T-cell (primary cell): ENCODE data around the gene SNAPC1. TPM values are rescaled to one million over a fixed set of nuclear protein-coding genes. Genes with fewer than 3 reads are reported as not detected.

Experiments
- ATAC-seq, 4 experiments: fragments of 200-7000 bp in 3 of 4; fragments of 150-1000 bp in 1 of 4; cut with Tn5 transposase; replicated peaks in 1 of 4; 1 replicate in 3 of 4; 2 replicates in 1 of 4; pipeline ENCODE4 v1.10.0; 2021; ENCODE audit warnings: moderate library complexity in 3 of 4, mild to moderate bottlenecking in 2 of 4, moderate number of reproducible peaks in 1 of 4
- CTCF ChIA-PET, 2 donors: fragments of 300-600 bp; sonication (Branson Sonifier 250); formaldehyde crosslinking; loops; one replicate each; lab custom pipeline; 2022; ENCODE audit warnings: antibody characterized with exemption in 2 of 2; lab: Charles Lee
- POLR2A ChIA-PET, 2 donors: fragments of 300-600 bp; sonication (Branson Sonifier 250); formaldehyde crosslinking; loops; one replicate each; lab custom pipeline; 2022; ENCODE audit warnings: antibody characterized with exemption in 2 of 2; lab: Charles Lee
- DNase-seq, 35 experiments: peaks; one replicate each; pipeline versions ENCODE4 v3.0.0 to v3.0.0-alpha.2; 2013 to 2023
- H3K27ac ChIP-seq: one replicate; pipeline ENCODE4 v1.5.1; 2013; ENCODE audit warnings: low read length
- H3K27me3 ChIP-seq, 2 experiments: replicated peaks in 1 of 2; 1 replicate in 1 of 2; 2 replicates in 1 of 2; pipeline versions ENCODE4 v1.6.1 to v1.7.0; 2013; ENCODE audit warnings: low read length in 1 of 2, mixed read lengths in 1 of 2; ENCODE audit not compliant: control insufficient read depth in 2 of 2, insufficient read depth in 2 of 2; ENCODE audit errors: extremely low read depth in 1 of 2
- H3K36me3 ChIP-seq, 2 donors: 1 replicate in 1 of 2; 2 replicates in 1 of 2; pipeline versions ENCODE4 v1.6.1 to v1.7.0; 2013; ENCODE audit warnings: low read length in 1 of 2; ENCODE audit not compliant: control insufficient read depth in 2 of 2, insufficient read depth in 1 of 2; ENCODE audit errors: extremely low read depth in 1 of 2
- H3K4me1 ChIP-seq, 2 experiments: 1 replicate in 1 of 2; 2 replicates in 1 of 2; pipeline versions ENCODE4 v1.6.1 to v1.7.0; 2013; ENCODE audit warnings: low read length in 2 of 2, mixed read lengths in 1 of 2; ENCODE audit not compliant: insufficient read depth in 2 of 2, control insufficient read depth in 1 of 2; ENCODE audit errors: extremely low read depth in 1 of 2
- H3K4me3 ChIP-seq, 2 donors: 1 replicate in 1 of 2; 2 replicates in 1 of 2; pipeline versions ENCODE4 v1.5.1 to v1.7.0; 2013; ENCODE audit warnings: mild to moderate bottlenecking in 2 of 2, low read length in 1 of 2, moderate library complexity in 1 of 2; ENCODE audit not compliant: control insufficient read depth in 1 of 2; ENCODE audit errors: extremely low read depth in 1 of 2
- H3K9me3 ChIP-seq: 2 replicates; pipeline ENCODE4 v1.7.0; 2013
- H3K27ac Mint-ChIP-seq, 2 donors: one replicate each; pipeline ENCODE4 v1.8.0; 2020 to 2021; ENCODE audit warnings: mild to moderate bottlenecking in 2 of 2, mixed read lengths in 2 of 2
- H3K27me3 Mint-ChIP-seq, 2 donors: one replicate each; pipeline ENCODE4 v1.8.0; 2021 to 2022; ENCODE audit warnings: mixed read lengths in 2 of 2
- H3K36me3 Mint-ChIP-seq: one replicate; pipeline ENCODE4 v1.8.0; 2021; ENCODE audit warnings: mixed read lengths
- H3K4me1 Mint-ChIP-seq, 3 donors: one replicate each; pipeline ENCODE4 v1.8.0; 2020 to 2022; ENCODE audit warnings: mixed read lengths in 3 of 3, mild to moderate bottlenecking in 1 of 3
- H3K4me3 Mint-ChIP-seq, 3 donors: one replicate each; pipeline ENCODE4 v1.8.0; 2020 to 2022; ENCODE audit warnings: mild to moderate bottlenecking in 3 of 3, mixed read lengths in 3 of 3, moderate library complexity in 3 of 3
- H3K9me3 Mint-ChIP-seq, 3 donors: one replicate each; pipeline ENCODE4 v1.8.0; 2020 to 2022; ENCODE audit warnings: mixed read lengths in 3 of 3
- WGBS: methylation state at CpG from one replicate; pipeline ENCODE4 v1.1.5; 2013; ENCODE audit warnings: missing lambda C conversion rate; ENCODE audit not compliant: insufficient coverage; 5-methylcytosine and 5-hydroxymethylcytosine counted together
- total RNA-seq, 35 experiments: library from RNA in 6 of 35; stranded (reverse) in 6 of 35; fragments of 120-200 nt in 1 of 35; gene quantifications; one replicate each; pipeline versions ENCODE4 v1.2.1 to v1.2.4 and lab custom pipeline; 2013 to 2026

Gene SNAPC1
- total RNA-seq (1 to 10 TPM; 2.8 to 6.4 (median 4.0) TPM), total RNA-seq (lab: John Stamatoyannopoulos, UW) (4.8 to 36.5 (median 14.1) reads per million in 29 experiments)
- 5.7 TPM for total RNA-seq (2013)

DNA sequence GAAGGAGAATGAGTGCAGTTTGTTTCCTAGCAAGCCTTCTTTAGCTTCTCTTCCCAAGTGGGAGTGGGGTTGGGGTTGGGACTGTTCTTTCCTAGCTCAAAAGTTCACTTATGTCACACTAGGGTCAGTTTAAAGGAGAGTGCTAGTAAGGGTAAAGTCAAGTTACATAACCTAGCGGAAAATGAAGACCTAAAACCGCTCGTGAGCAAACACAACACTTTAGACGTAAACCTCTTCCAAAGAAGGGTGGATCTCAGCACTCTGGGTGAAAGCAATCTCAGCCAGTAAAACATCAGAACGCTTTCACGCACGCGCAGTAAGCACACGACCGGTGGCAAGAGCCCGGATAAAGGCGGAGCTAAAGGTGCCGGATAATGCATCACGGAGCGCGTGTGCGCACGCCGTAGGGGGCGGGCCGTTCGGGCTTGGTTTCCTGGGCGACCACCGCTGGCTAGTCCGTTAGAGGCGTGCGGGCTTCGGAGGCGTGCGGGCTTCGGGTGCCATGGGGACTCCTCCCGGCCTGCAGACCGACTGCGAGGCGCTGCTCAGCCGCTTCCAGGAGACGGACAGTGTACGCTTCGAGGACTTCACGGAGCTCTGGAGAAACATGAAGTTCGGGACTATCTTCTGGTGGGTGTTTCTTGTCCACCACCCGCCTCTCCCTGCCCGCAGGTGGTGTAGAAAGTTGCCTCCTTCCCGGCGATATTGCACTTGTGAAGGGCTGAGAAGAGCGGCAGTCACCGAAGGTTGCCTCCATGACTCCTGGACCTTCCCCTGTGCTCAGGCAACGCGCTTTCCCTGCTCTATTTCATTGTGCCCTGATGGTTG lies at the start of gene SNAPC1:
TSS of gene SNAPC1 (plus strand) at position 462 of the 828 bp plus-strand sequence. CDS start at position 503, 41 bp downstream.
- H3K4me3 ChIP-seq: peak within 1 kb of the TSS; percentile 90 to 98
- no peaks in the 10 kb centered on the region for H3K36me3 ChIP-seq
- peak within 1 kb of the TSS; percentile 100 for H3K27ac Mint-ChIP-seq
- H3K36me3 Mint-ChIP-seq: no peaks in the 10 kb centered on the region
- ATAC-seq (peak; percentile 95 to 99 (median 98)), DNase-seq (peak; percentile 92 to 100 (median 97))
- H3K4me1 ChIP-seq: peaks cover 3 to 25% of the 10 kb centered on the region in 2 experiments
- no peaks in the 10 kb centered on the region for H3K9me3 ChIP-seq
- peak within 1 kb of the TSS; percentile 93 to 99 (median 94) for H3K4me3 Mint-ChIP-seq
- peaks cover 48 to 57% (median 54%) of the 10 kb centered on the region in 3 donors for H3K4me1 Mint-ChIP-seq
- H3K27me3 ChIP-seq: no peaks in the 10 kb centered on the region
- ChIA-PET POLR2A (interaction anchor here (0.6 to 2.2 kb wide), 22 partner anchors 10 to 1009 kb away, joined by 3 to 20 read pairs (median 4); partner anchors contain the start of gene HIF1A (in 1 of the 2)), CTCF (interaction anchor here in 1 of 2 donors (0.5 to 1.6 kb wide), 8 partner anchors 11 to 482 kb away, joined by 3 to 9 read pairs (median 3); partner anchors contain the start of gene TMEM30B)
- no peaks in the 10 kb centered on the region for H3K9me3 Mint-ChIP-seq
- H3K27ac ChIP-seq: peak within 1 kb of the TSS; percentile 100
- WGBS: 0% methylated on average over 37 of the region's 49 CpGs
- H3K27me3 Mint-ChIP-seq: no peaks in the 10 kb centered on the region

GRCh38 chr14:61713724-61714437 lies 48.3 kb upstream of the SNAPC1 start:
- Histone ChIP-seq H3K27ac (no peak overlapping the region), H3K4me3 (no peak overlapping the region), H3K27me3 (no peaks in the 10 kb centered on the region), H3K36me3 (no peaks in the 10 kb centered on the region), H3K9me3 (no peaks in the 10 kb centered on the region), H3K4me1 (peaks cover 32 to 69% of the 10 kb centered on the region in 2 experiments)
- ChIA-PET POLR2A (interaction anchor here (0.6 to 1.0 kb wide), 3 partner anchors 16 to 27 kb away, joined by 4 read pairs; no protein-coding TSS in a partner anchor), CTCF (interaction anchor here in 1 of 2 donors (0.5 to 1.7 kb wide), 2 partner anchors 10 to 682 kb away, joined by 3 to 7 read pairs; no protein-coding TSS in a partner anchor)
- Mint-ChIP-seq H3K27ac (peak overlapping the region; percentile 67 to 71), H3K27me3 (no peaks in the 10 kb centered on the region), H3K4me1 (peaks cover 93 to 98% (median 97%) of the 10 kb centered on the region in 3 donors), H3K4me3 (peak overlapping the region in 1 of 3 donors; percentile 60), H3K36me3 (no peaks in the 10 kb centered on the region), H3K9me3 (no peaks in the 10 kb centered on the region)
- DNase-seq (no peak), ATAC-seq (no peak)
- WGBS: no CpG with 5 or more reads among the region's 4 CpGs

GRCh38 chr14:61716956-61717355 lies 45.3 kb upstream of the SNAPC1 start:
- POLR2A ChIA-PET: interaction anchor here (0.6 to 1.2 kb wide), 6 partner anchors 10 to 362 kb away, joined by 3 to 4 read pairs (median 4); no protein-coding TSS in a partner anchor
- Mint-ChIP-seq H3K9me3 (no peaks in the 10 kb centered on the region), H3K36me3 (peaks cover 5% of the 10 kb centered on the region), H3K27me3 (no peaks in the 10 kb centered on the region), H3K4me3 (no peak overlapping the region), H3K4me1 (peaks cover 86 to 93% (median 92%) of the 10 kb centered on the region in 3 donors), H3K27ac (peak overlapping the region; percentile 79)
- no CpG with 5 or more reads among the region's 1 CpG for WGBS
- H3K4me3 ChIP-seq: no peak overlapping the region
- CTCF ChIA-PET: interaction anchor here in 1 of 2 donors (0.6 to 2.3 kb wide), 5 partner anchors 9 to 427 kb away, joined by 3 to 7 read pairs (median 3); no protein-coding TSS in a partner anchor
- ATAC-seq: no peak
- no peaks in the 10 kb centered on the region for H3K9me3 ChIP-seq
- H3K27ac ChIP-seq: no peak overlapping the region
- no peak for DNase-seq
- no peaks in the 10 kb centered on the region for H3K27me3 ChIP-seq
- H3K4me1 ChIP-seq: peaks cover 30 to 71% of the 10 kb centered on the region in 2 experiments
- H3K36me3 ChIP-seq: peaks cover 0 to 2% of the 10 kb centered on the region in 2 donors

DNA sequence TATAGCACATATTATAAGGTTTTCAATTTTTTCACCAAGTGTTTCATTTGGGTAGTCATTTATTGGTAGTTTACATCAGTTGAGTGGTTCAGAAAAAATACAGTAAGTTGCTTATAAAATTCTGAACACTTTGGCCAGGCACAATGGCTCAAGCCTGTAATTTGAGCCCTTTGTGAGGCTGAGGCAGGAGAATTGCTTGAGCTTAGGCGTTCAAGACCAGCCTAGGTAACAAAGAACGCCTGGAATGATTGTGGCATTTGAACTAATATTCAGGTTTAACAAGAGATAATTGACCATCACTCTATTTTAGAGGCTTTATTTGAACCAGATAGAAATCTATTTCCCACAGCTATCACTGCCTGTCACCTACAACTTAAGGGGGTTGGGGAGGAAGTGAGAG lies 44.2 kb upstream of the SNAPC1 start:
- H3K4me1 Mint-ChIP-seq: peaks cover 82 to 83% (median 82%) of the 10 kb centered on the region in 3 donors
- no peaks in the 10 kb centered on the region for H3K27me3 Mint-ChIP-seq
- H3K27ac Mint-ChIP-seq: peak overlapping the region; percentile 79
- no peaks in the 10 kb centered on the region for H3K9me3 ChIP-seq
- peaks cover 0 to 8% of the 10 kb centered on the region in 2 donors for H3K36me3 ChIP-seq
- ATAC-seq: no peak
- no peaks in the 10 kb centered on the region for H3K9me3 Mint-ChIP-seq
- no peaks in the 10 kb centered on the region for H3K27me3 ChIP-seq
- no CpG with 5 or more reads among the region's 2 CpGs for WGBS
- no peak overlapping the region for H3K27ac ChIP-seq
- no peak overlapping the region for H3K4me3 Mint-ChIP-seq
- CTCF ChIA-PET: interaction anchor here in 1 of 2 donors (0.5 kb wide), 1 partner anchor 16 kb away, joined by 3 read pairs; no protein-coding TSS in a partner anchor
- H3K36me3 Mint-ChIP-seq: peaks cover 8% of the 10 kb centered on the region
- H3K4me3 ChIP-seq: no peak overlapping the region
- no peak for DNase-seq
- POLR2A ChIA-PET: interaction anchor here in 1 of 2 donors (0.6 to 0.7 kb wide), 2 partner anchors 22 to 193 kb away, joined by 4 to 5 read pairs; no protein-coding TSS in a partner anchor
- peaks cover 26 to 60% of the 10 kb centered on the region in 2 experiments for H3K4me1 ChIP-seq

DNA sequence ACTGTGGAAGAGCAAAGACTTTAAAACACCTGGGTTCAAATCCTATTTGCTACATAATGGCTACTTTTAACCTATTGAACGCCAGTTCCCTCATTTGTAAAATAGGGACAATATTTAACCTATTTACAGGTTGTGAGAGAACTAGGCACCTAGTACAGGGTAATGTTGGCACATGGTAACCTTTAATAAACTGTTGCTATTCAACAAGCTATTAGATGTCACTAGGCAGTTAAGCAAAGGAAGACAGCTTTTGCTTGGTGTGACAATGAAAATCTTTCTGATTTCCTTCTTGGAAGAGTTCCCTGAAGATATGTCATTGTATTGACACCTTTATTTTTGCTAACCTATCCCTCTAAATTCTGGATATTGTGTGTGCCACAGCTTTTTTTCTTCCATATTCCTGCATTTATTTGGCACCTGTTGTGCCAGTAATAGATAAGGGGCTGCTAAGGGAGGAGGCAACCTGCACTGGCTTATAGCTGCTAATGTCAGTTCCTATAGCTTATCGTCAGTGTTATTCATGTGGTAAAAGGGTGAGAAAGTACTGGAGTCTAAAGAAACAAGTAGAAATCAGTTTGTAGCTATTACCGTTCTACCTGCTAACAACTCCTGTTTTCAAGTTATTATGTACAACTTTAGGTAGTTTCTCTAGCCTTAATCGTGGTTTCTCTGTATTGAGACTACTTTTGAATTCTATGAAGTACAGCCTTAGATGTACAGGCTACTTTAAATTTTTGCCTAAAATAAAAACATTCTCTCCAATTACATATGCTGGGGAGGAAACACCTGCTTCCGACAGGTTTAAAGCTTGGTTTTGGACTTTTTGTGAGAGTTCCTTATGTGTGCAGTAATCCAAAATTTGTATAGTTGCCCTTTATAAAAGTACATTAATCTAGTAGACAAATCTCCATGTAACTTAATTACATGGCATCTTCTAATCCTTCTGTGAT lies 42.6 kb upstream of the SNAPC1 start:
- Mint-ChIP-seq H3K36me3 (peaks cover 17% of the 10 kb centered on the region), H3K27me3 (no peaks in the 10 kb centered on the region), H3K27ac (peak overlapping the region; percentile 66 to 79), H3K9me3 (no peaks in the 10 kb centered on the region), H3K4me1 (peaks cover 75 to 80% (median 78%) of the 10 kb centered on the region in 3 donors), H3K4me3 (peak overlapping the region; percentile 35 to 54 (median 52))
- ChIA-PET CTCF (interaction anchor here (0.6 to 2.2 kb wide), 13 partner anchors 8 to 965 kb away, joined by 3 to 11 read pairs (median 4); partner anchors contain the start of gene HIF1A (in 1 of the 2)), POLR2A (interaction anchor here (0.6 to 1.8 kb wide), 11 partner anchors 8 to 438 kb away, joined by 3 to 8 read pairs (median 4); partner anchors contain the start of genes HIF1A (in 1 of the 2) and SNAPC1 (in 1 of the 2))
- Histone ChIP-seq H3K4me3 (peak overlapping the region in 1 of 2 donors; percentile 15), H3K27me3 (no peaks in the 10 kb centered on the region), H3K4me1 (peaks cover 22 to 47% of the 10 kb centered on the region in 2 experiments), H3K9me3 (no peaks in the 10 kb centered on the region), H3K36me3 (peaks cover 0 to 21% of the 10 kb centered on the region in 2 donors), H3K27ac (peak overlapping the region; percentile 37)
- DNase-seq: peak in 3 of 35 experiments; percentile 2 to 57 (median 26)
- peak; percentile 70 to 84 (median 75) for ATAC-seq
- no CpG with 5 or more reads among the region's 5 CpGs for WGBS
